ENCODE data around the gene CELSR1. TPM values are rescaled to one million over a fixed set of nuclear protein-coding genes. Genes with fewer than 3 reads are reported as not detected.

CELSR1 gene
- total RNA-seq (2016; rRNA removed; fragmentation: Illumina TruSeq; extraction: Trizol) = 1.5 and 1.8 TPM in 2 replicates
- 0.53 and 0.71 TPM in 2 replicates for total RNA-seq (2016; cell fraction: cytosol; rRNA removed; fragmentation: Illumina TruSeq; extraction: Trizol; ENCODE audit: low read depth)
- 1.1 and 1.6 TPM in 2 replicates for total RNA-seq (2016; cell fraction: insoluble cytoplasmic fraction; rRNA removed; fragmentation: Illumina TruSeq; extraction: Trizol)
- 0.62 and 0.71 TPM in 2 replicates for total RNA-seq (2016; cell fraction: membrane; rRNA removed; fragmentation: Illumina TruSeq; extraction: Trizol)
- total RNA-seq (2016; cell fraction: nucleus; rRNA removed; fragmentation: Illumina TruSeq; extraction: Trizol) = 2.1 and 2.2 TPM in 2 replicates
- polyA plus RNA-seq (2011; rRNA removed) = 0.78 and 0.84 TPM in 2 replicates
- 0.49 and 0.62 TPM in 2 replicates for polyA plus RNA-seq (2011; cell fraction: cytosol; rRNA removed)
- polyA plus RNA-seq (2011; cell fraction: nucleus; rRNA removed) = 2.1 and 3.6 TPM in 2 replicates
- polyA plus RNA-seq (2012) = 0.75 and 0.95 TPM in 2 replicates
- polyA plus RNA-seq (2016; cell fraction: cytosol; fragmentation: Illumina TruSeq; extraction: Trizol; ENCODE audit: low read depth) = 0.17 and 0.26 TPM in 2 replicates
- polyA plus RNA-seq (2016; cell fraction: insoluble cytoplasmic fraction; fragmentation: Illumina TruSeq; extraction: Trizol; ENCODE audit: low read depth) = 0.76 and 1.3 TPM in 2 replicates
- polyA plus RNA-seq (2016; cell fraction: membrane; fragmentation: Illumina TruSeq; extraction: Trizol; ENCODE audit: low read depth) = 0.38 and 0.70 TPM in 2 replicates
- polyA plus RNA-seq (2016; cell fraction: nucleus; fragmentation: Illumina TruSeq; extraction: Trizol; ENCODE audit: insufficient read depth, low read depth) = 4.1 and 5.1 TPM in 2 replicates
- polyA minus RNA-seq (2011; rRNA and poly(A)+ RNA removed; ENCODE audit: low replicate concordance) = 4.5 and 19.4 TPM in 2 replicates
- 0.30 and 1.1 TPM in 2 replicates for polyA minus RNA-seq (2011; cell fraction: cytosol; rRNA and poly(A)+ RNA removed)
- 2.0 and 3.5 TPM in 2 replicates for polyA minus RNA-seq (2011; cell fraction: nucleus; rRNA and poly(A)+ RNA removed)
- percentile 20 among the genes with signal in this experiment for Bru-seq, nascent RNA
- BruChase-seq, experiment 1, labeled RNA remaining after a 6-hour chase = percentile 26 among the genes with signal in this experiment
- percentile 21 among the genes with signal in this experiment for BruChase-seq, experiment 2, labeled RNA remaining after a 2-hour chase
- long read RNA-seq, experiment 1 = 0 reads
- long read RNA-seq, experiment 2, partial matches to known transcripts = 0 of 3 reads
- long read RNA-seq, experiment 2, other reads (novel, unspliced or antisense) = 2 of 3 reads

GRCh38 chr22:46537225-46537945 lies at the start of gene CELSR1:
TSS of gene CELSR1 (minus strand) at chr22:46537620. CDS start at chr22:46537170, 450 bp downstream.
- in situ Hi-C loops (cut with HindIII; ENCODE audit: extremely low pct_ligation_motif_present, low pct_unique_long_range_greater_than_20kb) = loop anchor here (5.0 to 25.0 kb wide), 2 partner anchors 170 to 400 kb away; no protein-coding TSS in a partner anchor
- 77% methylated on average over 18 of the region's 101 CpGs for WGBS (ENCODE audit: low lambda C conversion rate)
- DNase-seq (ENCODE audit: low spot score) = no peak

More at GRCh38 chr22:46537225-46537945, at the start of gene CELSR1:
- H3K4me2 ChIP-seq (ENCODE audit: low read depth, low read length) = peak within 1 kb of the TSS; percentile 85
- no peaks in the 10 kb centered on the region for H3K9me3 ChIP-seq (ENCODE audit: low read length)
- no peaks in the 10 kb centered on the region for H3K79me2 ChIP-seq (ENCODE audit: insufficient read depth, low read length)
- TF ChIP-seq ZNF770 (CRISPR knock-in tag; IDR thresholded peaks at IDR 0.05) (peak; percentile 62; the same call in 1 of the 2 replicates), ZNF768 (CRISPR knock-in tag; IDR thresholded peaks at IDR 0.05) (no peak)
- 0 out of 2 replicates have a peak within 1 kb of the TSS, but pooled peaks have one; percentile 31 for H3K9ac ChIP-seq (ENCODE audit: insufficient read depth, low read depth, low read length)
- peak within 1 kb of the TSS; percentile 48 to 74 (median 57) for H3K4me3 ChIP-seq (replicated peaks in 1 of 3; ENCODE audit: insufficient read depth in 1 of 3, low read depth in 2 of 3, low read length in 3 of 3)
- no peak for ATAC-seq
- no peaks in the 10 kb centered on the region for H3K36me3 ChIP-seq (replicated peaks in 1 of 2; ENCODE audit: control insufficient read depth in 1 of 2, insufficient read depth in 2 of 2, low read length in 2 of 2)
- peaks cover 32% of the 10 kb centered on the region for H3K4me1 ChIP-seq (ENCODE audit: insufficient read depth, low read length)
- no peaks in the 10 kb centered on the region for H4K20me1 ChIP-seq (ENCODE audit: insufficient read depth, low read length)
- H3K27me3 ChIP-seq (ENCODE audit: control insufficient read depth in 1 of 2, insufficient read depth in 2 of 2, low read length in 2 of 2) = peaks cover 5 to 30% of the 10 kb centered on the region in 2 experiments
- no TSS peak for BruUV-seq (replicated peaks)
- POLR2A ChIA-PET = interaction anchor here (1.1 kb wide), 1 partner anchor 160 kb away, joined by 3 read pairs; no protein-coding TSS in a partner anchor
- FAIRE-seq = no peak
- H3K27ac ChIP-seq (ENCODE audit: extremely low read length, insufficient read depth, low read length) = no peak within 1 kb of the TSS
- CTCF ChIA-PET (ENCODE audit: low intra/inter-chr PET ratio, low total read pairs) = no interaction called here
- no peak within 1 kb of the TSS for H2AFZ ChIP-seq (ENCODE audit: low read length)
- intact Hi-C loops (cut with micrococcal nuclease; ENCODE audit: unreplicated experiment) = no loop called here
